Neural cell (in vitro differentiated cells): ENCODE measurements around the gene EIF2B5. TPM values are rescaled to one million over a fixed set of nuclear protein-coding genes. Genes with fewer than 3 reads are reported as not detected.

Source experiments
- H2AFZ ChIP-seq: fragments of 200-600, 300-800 bp; sonication (generic), shearing (Covaris generic); 2 replicates; pipeline ENCODE4 v1.6.0; 2014; ENCODE audit warnings: low read depth, mild to moderate bottlenecking, antibody characterized with exemption, low read length, moderate library complexity
- H3F3A ChIP-seq: fragments of 200-600 bp; shearing (Covaris generic); 2 replicates; pipeline ENCODE4 v1.6.1; 2016; ENCODE audit warnings: mild to moderate bottlenecking, moderate library complexity, mixed read lengths, antibody characterized with exemption, low read length; ENCODE audit not compliant: insufficient read depth, poor library complexity, severe bottlenecking
- H3K27ac ChIP-seq: fragments of 200-600, 300-800 bp; sonication (generic), shearing (Covaris generic); 2 replicates; pipeline ENCODE4 v1.5.1; 2014; ENCODE audit warnings: mild to moderate bottlenecking, low read length, moderate library complexity
- H3K27me3 ChIP-seq: fragments of 300-800, 200-600 bp; sonication (generic), shearing (Covaris generic); 2 replicates; pipeline ENCODE4 v1.6.0; 2014; ENCODE audit warnings: mild to moderate bottlenecking, low read depth, low read length, moderate library complexity; ENCODE audit not compliant: insufficient read depth
- H3K36me3 ChIP-seq: fragments of 300-800, 200-600 bp; sonication (generic), shearing (Covaris generic); 2 replicates; pipeline ENCODE4 v1.5.1; 2014; ENCODE audit warnings: mild to moderate bottlenecking, antibody characterized with exemption, low read length, moderate library complexity; ENCODE audit not compliant: insufficient read depth
- H3K4me2 ChIP-seq: fragments of 300-800, 200-600 bp; sonication (generic), shearing (Covaris generic); 2 replicates; pipeline ENCODE4 v1.6.0; 2014; ENCODE audit warnings: mild to moderate bottlenecking, low read length
- H3K4me3 ChIP-seq: fragments of 300-800, 200-600 bp; sonication (generic), shearing (Covaris generic); 2 replicates; pipeline ENCODE4 v1.5.1; 2014; ENCODE audit warnings: mild to moderate bottlenecking, low read length, moderate library complexity
- H3K79me2 ChIP-seq: fragments of 200-600 bp; shearing (Covaris generic); replicated peaks from 2 replicates; pipeline ENCODE4 v1.6.0; 2014; ENCODE audit warnings: mild to moderate bottlenecking, low read length, moderate library complexity; ENCODE audit not compliant: insufficient read depth
- H3K9ac ChIP-seq: fragments of 300-800, 200-600 bp; sonication (generic), shearing (Covaris generic); 2 replicates; pipeline ENCODE4 v1.6.1; 2016; ENCODE audit warnings: mild to moderate bottlenecking, low read length, mixed read lengths
- H3K9me2 ChIP-seq: fragments of 200-600 bp; shearing (Covaris generic); 2 replicates; pipeline ENCODE4 v1.6.1; 2016; ENCODE audit warnings: mild to moderate bottlenecking, low read length, mixed read lengths; ENCODE audit not compliant: insufficient read depth
- H3K9me3 ChIP-seq: fragments of 200-600, 300-800 bp; sonication (generic), shearing (Covaris generic); 2 replicates; pipeline ENCODE4 v1.6.1; 2016; ENCODE audit warnings: mild to moderate bottlenecking, mixed run types, low read length, moderate library complexity, mixed read lengths
- H4K20me1 ChIP-seq: fragments of 200-600 bp; shearing (Covaris generic); 2 replicates; pipeline ENCODE4 v1.6.1; 2016; ENCODE audit warnings: mild to moderate bottlenecking, mixed run types; ENCODE audit not compliant: insufficient read depth
- EP300 ChIP-seq: fragments of 450-650 bp; conservative IDR thresholded peaks from 2 replicates; pipeline ENCODE4 v1.6.1; 2014; ENCODE audit warnings: antibody characterized with exemption, mild to moderate bottlenecking, moderate library complexity; ENCODE audit not compliant: poor library complexity, severe bottlenecking
- EZH2 ChIP-seq: fragments of 200-600, 300-800 bp; shearing (Covaris generic), sonication (generic); IDR thresholded peaks from 2 replicates; pipeline ENCODE4 v1.6.1; 2014; ENCODE audit warnings: antibody characterized with exemption, low read length, borderline replicate concordance, mild to moderate bottlenecking; ENCODE audit not compliant: insufficient read depth, poor library complexity, severe bottlenecking
- MXI1 ChIP-seq: fragments of 450-650 bp; conservative IDR thresholded peaks from 2 replicates; pipeline ENCODE4 v1.6.1; 2014; ENCODE audit warnings: antibody characterized with exemption, mild to moderate bottlenecking; ENCODE audit not compliant: poor library complexity, severe bottlenecking
- RAD21 ChIP-seq: fragments of 450-650 bp; conservative IDR thresholded peaks from 2 replicates; pipeline ENCODE4 v1.6.1; 2014; ENCODE audit warnings: antibody characterized with exemption, mild to moderate bottlenecking, moderate library complexity
- SMC3 ChIP-seq: fragments of 450-650 bp; conservative IDR thresholded peaks from 2 replicates; pipeline ENCODE4 v1.6.1; 2014; ENCODE audit warnings: antibody characterized with exemption, mild to moderate bottlenecking, moderate library complexity; ENCODE audit not compliant: poor library complexity
- TAF1 ChIP-seq: IDR thresholded peaks from 2 replicates; pipeline ENCODE4 v1.6.1; 2012; ENCODE audit warnings: low read depth
- polyA plus RNA-seq: library from polyadenylated mRNA; depleted of rRNA; stranded (reverse); fragments of >200 nt; gene quantifications from 2 replicates; pipeline ENCODE4 v1.2.3, GENCODE V29; 2014
- TF ChIP-seq, protein P1 (sequence below): fragments of 450-650 bp; IDR thresholded peaks from 2 replicates; pipeline ENCODE4 v1.5.1; 2014; ENCODE audit warnings: antibody characterized with exemption, mild to moderate bottlenecking, moderate library complexity; ENCODE audit not compliant: poor library complexity, severe bottlenecking
- TF ChIP-seq, protein P2 (sequence below): IDR thresholded peaks from 2 replicates; pipeline ENCODE4 v1.6.1; 2012; ENCODE audit warnings: borderline replicate concordance

Gene EIF2B5
- polyA plus RNA-seq, 1 donor from 2014 or later: 112 TPM

DNA sequence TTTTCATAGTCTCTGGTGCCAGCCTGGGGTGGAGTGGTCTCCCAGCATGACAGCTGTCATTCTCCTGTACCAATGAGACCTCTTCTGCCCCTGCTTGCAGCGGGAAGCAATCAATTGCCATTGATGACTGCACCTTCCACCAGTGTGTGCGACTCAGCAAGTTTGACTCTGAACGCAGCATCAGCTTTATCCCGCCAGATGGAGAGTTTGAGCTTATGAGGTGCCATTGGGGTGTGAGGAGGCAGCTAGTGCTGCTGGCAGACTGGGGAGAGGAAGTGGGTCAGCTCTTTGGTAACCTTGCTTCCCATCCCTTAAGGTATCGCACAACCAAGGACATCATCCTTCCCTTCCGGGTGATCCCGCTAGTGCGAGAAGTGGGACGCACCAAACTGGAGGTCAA, 46.4 kb downstream of the EIF2B5 start:
- Histone ChIP-seq H3K9me2 (no peaks in the 10 kb centered on the region), H3F3A (no peaks in the 10 kb centered on the region), H3K9me3 (no peaks in the 10 kb centered on the region), H3K36me3 (peaks cover 11% of the 10 kb centered on the region), H3K79me2 (peaks cover 19% of the 10 kb centered on the region), H2AFZ (no peak overlapping the region), H3K27me3 (no peaks in the 10 kb centered on the region), H4K20me1 (peaks cover 6% of the 10 kb centered on the region), H3K4me3 (no peak overlapping the region), H3K4me2 (no peak overlapping the region), H3K27ac (no peak overlapping the region), H3K9ac (no peak overlapping the region)
- no peak for TF ChIP-seq EP300
- TF ChIP-seq MXI1: no peak
- no peak for TF ChIP-seq SMC3

DNA sequence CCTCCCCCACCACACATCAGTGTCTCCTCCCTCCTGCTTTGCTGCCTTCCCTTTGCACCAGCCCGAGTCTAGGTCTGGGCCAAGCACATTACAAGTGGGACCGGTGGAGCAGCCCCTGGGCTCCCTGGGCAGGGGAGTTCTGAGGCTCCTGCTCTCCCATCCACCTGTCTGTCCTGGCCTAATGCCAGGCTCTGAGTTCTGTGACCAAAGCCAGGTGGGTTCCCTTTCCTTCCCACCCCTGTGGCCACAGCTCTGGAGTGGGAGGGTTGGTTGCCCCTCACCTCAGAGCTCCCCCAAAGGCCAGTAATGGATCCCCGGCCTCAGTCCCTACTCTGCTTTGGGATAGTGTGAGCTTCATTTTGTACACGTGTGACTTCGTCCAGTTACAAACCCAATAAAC, 48.5 kb downstream of the EIF2B5 start:
- peaks cover 19% of the 10 kb centered on the region for H3K79me2 ChIP-seq
- no peaks in the 10 kb centered on the region for H4K20me1 ChIP-seq

More for the DNA sequence above, 48.5 kb downstream of the EIF2B5 start:
- H3F3A ChIP-seq: no peaks in the 10 kb centered on the region
- H3K9ac ChIP-seq: no peak overlapping the region
- H3K27me3 ChIP-seq: no peaks in the 10 kb centered on the region
- no peak for TF ChIP-seq TAF1
- TF ChIP-seq, protein P1, sequence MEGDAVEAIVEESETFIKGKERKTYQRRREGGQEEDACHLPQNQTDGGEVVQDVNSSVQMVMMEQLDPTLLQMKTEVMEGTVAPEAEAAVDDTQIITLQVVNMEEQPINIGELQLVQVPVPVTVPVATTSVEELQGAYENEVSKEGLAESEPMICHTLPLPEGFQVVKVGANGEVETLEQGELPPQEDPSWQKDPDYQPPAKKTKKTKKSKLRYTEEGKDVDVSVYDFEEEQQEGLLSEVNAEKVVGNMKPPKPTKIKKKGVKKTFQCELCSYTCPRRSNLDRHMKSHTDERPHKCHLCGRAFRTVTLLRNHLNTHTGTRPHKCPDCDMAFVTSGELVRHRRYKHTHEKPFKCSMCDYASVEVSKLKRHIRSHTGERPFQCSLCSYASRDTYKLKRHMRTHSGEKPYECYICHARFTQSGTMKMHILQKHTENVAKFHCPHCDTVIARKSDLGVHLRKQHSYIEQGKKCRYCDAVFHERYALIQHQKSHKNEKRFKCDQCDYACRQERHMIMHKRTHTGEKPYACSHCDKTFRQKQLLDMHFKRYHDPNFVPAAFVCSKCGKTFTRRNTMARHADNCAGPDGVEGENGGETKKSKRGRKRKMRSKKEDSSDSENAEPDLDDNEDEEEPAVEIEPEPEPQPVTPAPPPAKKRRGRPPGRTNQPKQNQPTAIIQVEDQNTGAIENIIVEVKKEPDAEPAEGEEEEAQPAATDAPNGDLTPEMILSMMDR: no peak
- TF ChIP-seq, protein P2, sequence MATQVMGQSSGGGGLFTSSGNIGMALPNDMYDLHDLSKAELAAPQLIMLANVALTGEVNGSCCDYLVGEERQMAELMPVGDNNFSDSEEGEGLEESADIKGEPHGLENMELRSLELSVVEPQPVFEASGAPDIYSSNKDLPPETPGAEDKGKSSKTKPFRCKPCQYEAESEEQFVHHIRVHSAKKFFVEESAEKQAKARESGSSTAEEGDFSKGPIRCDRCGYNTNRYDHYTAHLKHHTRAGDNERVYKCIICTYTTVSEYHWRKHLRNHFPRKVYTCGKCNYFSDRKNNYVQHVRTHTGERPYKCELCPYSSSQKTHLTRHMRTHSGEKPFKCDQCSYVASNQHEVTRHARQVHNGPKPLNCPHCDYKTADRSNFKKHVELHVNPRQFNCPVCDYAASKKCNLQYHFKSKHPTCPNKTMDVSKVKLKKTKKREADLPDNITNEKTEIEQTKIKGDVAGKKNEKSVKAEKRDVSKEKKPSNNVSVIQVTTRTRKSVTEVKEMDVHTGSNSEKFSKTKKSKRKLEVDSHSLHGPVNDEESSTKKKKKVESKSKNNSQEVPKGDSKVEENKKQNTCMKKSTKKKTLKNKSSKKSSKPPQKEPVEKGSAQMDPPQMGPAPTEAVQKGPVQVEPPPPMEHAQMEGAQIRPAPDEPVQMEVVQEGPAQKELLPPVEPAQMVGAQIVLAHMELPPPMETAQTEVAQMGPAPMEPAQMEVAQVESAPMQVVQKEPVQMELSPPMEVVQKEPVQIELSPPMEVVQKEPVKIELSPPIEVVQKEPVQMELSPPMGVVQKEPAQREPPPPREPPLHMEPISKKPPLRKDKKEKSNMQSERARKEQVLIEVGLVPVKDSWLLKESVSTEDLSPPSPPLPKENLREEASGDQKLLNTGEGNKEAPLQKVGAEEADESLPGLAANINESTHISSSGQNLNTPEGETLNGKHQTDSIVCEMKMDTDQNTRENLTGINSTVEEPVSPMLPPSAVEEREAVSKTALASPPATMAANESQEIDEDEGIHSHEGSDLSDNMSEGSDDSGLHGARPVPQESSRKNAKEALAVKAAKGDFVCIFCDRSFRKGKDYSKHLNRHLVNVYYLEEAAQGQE: no peak
- TF ChIP-seq EZH2: no peak
- TF ChIP-seq RAD21: no peak
- peaks cover 11% of the 10 kb centered on the region for H3K36me3 ChIP-seq
- H3K9me3 ChIP-seq: no peaks in the 10 kb centered on the region
- H3K9me2 ChIP-seq: no peaks in the 10 kb centered on the region
- H3K4me3 ChIP-seq: no peak overlapping the region
- no peak overlapping the region for H2AFZ ChIP-seq
- no peak overlapping the region for H3K27ac ChIP-seq
- H3K4me2 ChIP-seq: no peak overlapping the region
